K562 (cell line): ENCODE measurements around the gene ATP8A1. TPM values are rescaled to one million over a fixed set of nuclear protein-coding genes. Genes with fewer than 3 reads are reported as not detected.

Source experiments
- PHB ChIP-seq: fragments of 250-450 bp; sonication (Bioruptor Pico); IDR thresholded peaks from 2 replicates; pipeline ENCODE4 v1.5.0; 2021
- RCOR1 ChIP-seq, 2 experiments: IDR thresholded peaks; 2 replicates each; pipeline ENCODE4 v1.6.1; 2012; ENCODE audit warnings: low read depth in 2 of 2, low read length in 2 of 2, borderline replicate concordance in 1 of 2, improper control_type of control experiment in 1 of 2
- TBP ChIP-seq: optimal IDR thresholded peaks from 2 replicates; pipeline ENCODE3; 2011; ENCODE audit warnings: low read depth, low read length, improper control_type of control experiment
- ZNF584 ChIP-seq: fragments of 200-800 bp; sonication (Bioruptor generic); IDR thresholded peaks from 2 replicates; pipeline ENCODE4 v1.6.1; 2016; ENCODE audit warnings: low read depth, mild to moderate bottlenecking, missing genetic modification characterization, missing compliant biosample characterization
- polyA plus RNA-seq, 8 experiments: library from polyadenylated mRNA; depleted of rRNA in 4 of 8; stranded (reverse) in 5 of 8; unstranded in 3 of 8; fragments of >200 nt; fragmentation: Nextera tagmentation in 2 of 8; fragmentation: Illumina TruSeq in 1 of 8; extraction: Ambion mirVana in 2 of 8; extraction: Trizol in 1 of 8; gene quantifications; 2 replicates each; pipeline versions ENCODE4 v1.2.1 to v1.2.3, GENCODE V29; 2011 to 2014; ENCODE audit warnings: inconsistent platforms in 1 of 8, missing spikeins in 1 of 8
- total RNA-seq, 7 experiments: library from RNA; depleted of rRNA in 6 of 7; stranded (reverse); fragments of >200 nt in 6 of 7; fragmentation: Illumina TruSeq in 2 of 7; extraction: Trizol in 2 of 7; gene quantifications; 2 replicates each; pipeline versions ENCODE4 v1.2.1 to v1.2.3, GENCODE V29; 2011 to 2021; ENCODE audit warnings: low replicate concordance in 1 of 7
- TF ChIP-seq, protein P1 (sequence below): fragments of 450-650 bp; IDR thresholded peaks from 2 replicates; pipeline ENCODE4 v1.6.1; 2016; ENCODE audit warnings: mild to moderate bottlenecking, moderate library complexity
- TF ChIP-seq, protein P2 (sequence below): fragments of 450-650 bp; IDR thresholded peaks from one replicate; pipeline ENCODE4 v1.6.1; 2018; ENCODE audit warnings: mild to moderate bottlenecking, moderate library complexity; ENCODE audit not compliant: partially characterized antibody

The ATP8A1 gene
- total and polyA plus RNA-seq, 9 of the 15 experiments (the other 6 are each of a cell fraction or from before 2014, with no cell fraction given), result 0.05 to 0.29 (median 0.07) TPM; not detected in 2

- TF ChIP-seq, protein P1, sequence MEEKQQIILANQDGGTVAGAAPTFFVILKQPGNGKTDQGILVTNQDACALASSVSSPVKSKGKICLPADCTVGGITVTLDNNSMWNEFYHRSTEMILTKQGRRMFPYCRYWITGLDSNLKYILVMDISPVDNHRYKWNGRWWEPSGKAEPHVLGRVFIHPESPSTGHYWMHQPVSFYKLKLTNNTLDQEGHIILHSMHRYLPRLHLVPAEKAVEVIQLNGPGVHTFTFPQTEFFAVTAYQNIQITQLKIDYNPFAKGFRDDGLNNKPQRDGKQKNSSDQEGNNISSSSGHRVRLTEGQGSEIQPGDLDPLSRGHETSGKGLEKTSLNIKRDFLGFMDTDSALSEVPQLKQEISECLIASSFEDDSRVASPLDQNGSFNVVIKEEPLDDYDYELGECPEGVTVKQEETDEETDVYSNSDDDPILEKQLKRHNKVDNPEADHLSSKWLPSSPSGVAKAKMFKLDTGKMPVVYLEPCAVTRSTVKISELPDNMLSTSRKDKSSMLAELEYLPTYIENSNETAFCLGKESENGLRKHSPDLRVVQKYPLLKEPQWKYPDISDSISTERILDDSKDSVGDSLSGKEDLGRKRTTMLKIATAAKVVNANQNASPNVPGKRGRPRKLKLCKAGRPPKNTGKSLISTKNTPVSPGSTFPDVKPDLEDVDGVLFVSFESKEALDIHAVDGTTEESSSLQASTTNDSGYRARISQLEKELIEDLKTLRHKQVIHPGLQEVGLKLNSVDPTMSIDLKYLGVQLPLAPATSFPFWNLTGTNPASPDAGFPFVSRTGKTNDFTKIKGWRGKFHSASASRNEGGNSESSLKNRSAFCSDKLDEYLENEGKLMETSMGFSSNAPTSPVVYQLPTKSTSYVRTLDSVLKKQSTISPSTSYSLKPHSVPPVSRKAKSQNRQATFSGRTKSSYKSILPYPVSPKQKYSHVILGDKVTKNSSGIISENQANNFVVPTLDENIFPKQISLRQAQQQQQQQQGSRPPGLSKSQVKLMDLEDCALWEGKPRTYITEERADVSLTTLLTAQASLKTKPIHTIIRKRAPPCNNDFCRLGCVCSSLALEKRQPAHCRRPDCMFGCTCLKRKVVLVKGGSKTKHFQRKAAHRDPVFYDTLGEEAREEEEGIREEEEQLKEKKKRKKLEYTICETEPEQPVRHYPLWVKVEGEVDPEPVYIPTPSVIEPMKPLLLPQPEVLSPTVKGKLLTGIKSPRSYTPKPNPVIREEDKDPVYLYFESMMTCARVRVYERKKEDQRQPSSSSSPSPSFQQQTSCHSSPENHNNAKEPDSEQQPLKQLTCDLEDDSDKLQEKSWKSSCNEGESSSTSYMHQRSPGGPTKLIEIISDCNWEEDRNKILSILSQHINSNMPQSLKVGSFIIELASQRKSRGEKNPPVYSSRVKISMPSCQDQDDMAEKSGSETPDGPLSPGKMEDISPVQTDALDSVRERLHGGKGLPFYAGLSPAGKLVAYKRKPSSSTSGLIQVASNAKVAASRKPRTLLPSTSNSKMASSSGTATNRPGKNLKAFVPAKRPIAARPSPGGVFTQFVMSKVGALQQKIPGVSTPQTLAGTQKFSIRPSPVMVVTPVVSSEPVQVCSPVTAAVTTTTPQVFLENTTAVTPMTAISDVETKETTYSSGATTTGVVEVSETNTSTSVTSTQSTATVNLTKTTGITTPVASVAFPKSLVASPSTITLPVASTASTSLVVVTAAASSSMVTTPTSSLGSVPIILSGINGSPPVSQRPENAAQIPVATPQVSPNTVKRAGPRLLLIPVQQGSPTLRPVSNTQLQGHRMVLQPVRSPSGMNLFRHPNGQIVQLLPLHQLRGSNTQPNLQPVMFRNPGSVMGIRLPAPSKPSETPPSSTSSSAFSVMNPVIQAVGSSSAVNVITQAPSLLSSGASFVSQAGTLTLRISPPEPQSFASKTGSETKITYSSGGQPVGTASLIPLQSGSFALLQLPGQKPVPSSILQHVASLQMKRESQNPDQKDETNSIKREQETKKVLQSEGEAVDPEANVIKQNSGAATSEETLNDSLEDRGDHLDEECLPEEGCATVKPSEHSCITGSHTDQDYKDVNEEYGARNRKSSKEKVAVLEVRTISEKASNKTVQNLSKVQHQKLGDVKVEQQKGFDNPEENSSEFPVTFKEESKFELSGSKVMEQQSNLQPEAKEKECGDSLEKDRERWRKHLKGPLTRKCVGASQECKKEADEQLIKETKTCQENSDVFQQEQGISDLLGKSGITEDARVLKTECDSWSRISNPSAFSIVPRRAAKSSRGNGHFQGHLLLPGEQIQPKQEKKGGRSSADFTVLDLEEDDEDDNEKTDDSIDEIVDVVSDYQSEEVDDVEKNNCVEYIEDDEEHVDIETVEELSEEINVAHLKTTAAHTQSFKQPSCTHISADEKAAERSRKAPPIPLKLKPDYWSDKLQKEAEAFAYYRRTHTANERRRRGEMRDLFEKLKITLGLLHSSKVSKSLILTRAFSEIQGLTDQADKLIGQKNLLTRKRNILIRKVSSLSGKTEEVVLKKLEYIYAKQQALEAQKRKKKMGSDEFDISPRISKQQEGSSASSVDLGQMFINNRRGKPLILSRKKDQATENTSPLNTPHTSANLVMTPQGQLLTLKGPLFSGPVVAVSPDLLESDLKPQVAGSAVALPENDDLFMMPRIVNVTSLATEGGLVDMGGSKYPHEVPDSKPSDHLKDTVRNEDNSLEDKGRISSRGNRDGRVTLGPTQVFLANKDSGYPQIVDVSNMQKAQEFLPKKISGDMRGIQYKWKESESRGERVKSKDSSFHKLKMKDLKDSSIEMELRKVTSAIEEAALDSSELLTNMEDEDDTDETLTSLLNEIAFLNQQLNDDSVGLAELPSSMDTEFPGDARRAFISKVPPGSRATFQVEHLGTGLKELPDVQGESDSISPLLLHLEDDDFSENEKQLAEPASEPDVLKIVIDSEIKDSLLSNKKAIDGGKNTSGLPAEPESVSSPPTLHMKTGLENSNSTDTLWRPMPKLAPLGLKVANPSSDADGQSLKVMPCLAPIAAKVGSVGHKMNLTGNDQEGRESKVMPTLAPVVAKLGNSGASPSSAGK, result no peak
- TF ChIP-seq ZNF584 (CRISPR knock-in tag), result no peak
- no peak for TF ChIP-seq RCOR1 (IDR thresholded peaks at IDR 0.05; ENCODE audit: borderline replicate concordance in 1 of 2, low read depth in 2 of 2, low read length in 2 of 2)
- TF ChIP-seq, protein P2, sequence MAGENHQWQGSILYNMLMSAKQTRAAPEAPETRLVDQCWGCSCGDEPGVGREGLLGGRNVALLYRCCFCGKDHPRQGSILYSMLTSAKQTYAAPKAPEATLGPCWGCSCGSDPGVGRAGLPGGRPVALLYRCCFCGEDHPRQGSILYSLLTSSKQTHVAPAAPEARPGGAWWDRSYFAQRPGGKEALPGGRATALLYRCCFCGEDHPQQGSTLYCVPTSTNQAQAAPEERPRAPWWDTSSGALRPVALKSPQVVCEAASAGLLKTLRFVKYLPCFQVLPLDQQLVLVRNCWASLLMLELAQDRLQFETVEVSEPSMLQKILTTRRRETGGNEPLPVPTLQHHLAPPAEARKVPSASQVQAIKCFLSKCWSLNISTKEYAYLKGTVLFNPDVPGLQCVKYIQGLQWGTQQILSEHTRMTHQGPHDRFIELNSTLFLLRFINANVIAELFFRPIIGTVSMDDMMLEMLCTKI, result no peak
- no peak for TF ChIP-seq TBP
- TF ChIP-seq PHB, result no peak
- TF ChIP-seq, all 486 proteins: peak for 0
Measured at GRCh38 chr4:42636645-42636949, 20.3 kb downstream of the ATP8A1 start (continued).
